ENCODE data around the gene CCL22. TPM values are rescaled to one million over a fixed set of nuclear protein-coding genes. Genes with fewer than 3 reads are reported as not detected.

The CCL22 gene
- total and polyA plus RNA-seq, 3 donors from 2014 or later = 0.65 TPM; not detected in 2

DNA sequence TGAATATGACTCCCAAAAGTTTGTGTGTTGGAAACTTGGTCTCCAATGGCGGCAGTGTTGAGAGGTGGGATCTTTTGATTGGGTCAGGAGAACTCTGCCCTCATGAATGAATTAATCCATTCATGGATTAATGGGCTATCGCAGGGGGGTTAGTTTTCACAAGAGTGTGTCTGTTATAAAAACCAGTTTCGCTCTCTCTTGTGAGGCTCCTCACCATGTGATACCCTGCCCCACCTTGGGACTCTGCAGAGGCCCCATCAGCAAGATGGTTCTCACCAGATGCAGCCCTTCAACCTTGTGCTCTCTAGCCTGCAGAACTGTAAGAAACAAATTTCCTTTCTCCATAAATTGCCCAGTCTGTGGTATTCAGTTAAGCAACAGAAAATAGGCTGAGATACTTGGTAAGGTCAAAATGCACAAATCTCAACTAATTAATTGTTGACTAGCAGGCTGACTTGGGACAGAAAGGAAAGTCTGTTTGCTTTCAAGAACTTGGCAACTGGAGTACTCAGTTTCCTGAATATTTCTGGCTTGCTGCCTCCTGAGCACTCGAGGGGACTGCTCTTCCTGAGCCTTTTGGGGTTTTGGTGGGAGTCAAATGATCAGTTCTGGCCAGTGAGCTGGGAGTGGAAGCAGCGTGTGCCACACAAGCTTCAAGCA, 32.2 kb downstream of the CCL22 start:
- intact Hi-C loops (cut with DNase I; ENCODE audit: low total_unique reads) = no loop called here
- Histone ChIP-seq H3K4me3 (no peak overlapping the region), H3K36me3 (ENCODE audit: low read depth, missing control alignments) (no peaks in the 10 kb centered on the region), H3K9me3 (no peaks in the 10 kb centered on the region), H3K27ac (no peak overlapping the region), H3K27me3 (no peaks in the 10 kb centered on the region), H3K4me1 (peaks cover 13% of the 10 kb centered on the region)
- 68 to 72% methylated on average over 5 of the region's 5 CpGs for WGBS, 2 donors
- TF ChIP-seq, protein P1, sequence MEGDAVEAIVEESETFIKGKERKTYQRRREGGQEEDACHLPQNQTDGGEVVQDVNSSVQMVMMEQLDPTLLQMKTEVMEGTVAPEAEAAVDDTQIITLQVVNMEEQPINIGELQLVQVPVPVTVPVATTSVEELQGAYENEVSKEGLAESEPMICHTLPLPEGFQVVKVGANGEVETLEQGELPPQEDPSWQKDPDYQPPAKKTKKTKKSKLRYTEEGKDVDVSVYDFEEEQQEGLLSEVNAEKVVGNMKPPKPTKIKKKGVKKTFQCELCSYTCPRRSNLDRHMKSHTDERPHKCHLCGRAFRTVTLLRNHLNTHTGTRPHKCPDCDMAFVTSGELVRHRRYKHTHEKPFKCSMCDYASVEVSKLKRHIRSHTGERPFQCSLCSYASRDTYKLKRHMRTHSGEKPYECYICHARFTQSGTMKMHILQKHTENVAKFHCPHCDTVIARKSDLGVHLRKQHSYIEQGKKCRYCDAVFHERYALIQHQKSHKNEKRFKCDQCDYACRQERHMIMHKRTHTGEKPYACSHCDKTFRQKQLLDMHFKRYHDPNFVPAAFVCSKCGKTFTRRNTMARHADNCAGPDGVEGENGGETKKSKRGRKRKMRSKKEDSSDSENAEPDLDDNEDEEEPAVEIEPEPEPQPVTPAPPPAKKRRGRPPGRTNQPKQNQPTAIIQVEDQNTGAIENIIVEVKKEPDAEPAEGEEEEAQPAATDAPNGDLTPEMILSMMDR (IDR thresholded peaks at IDR 0.05) = no peak
- TF ChIP-seq POLR2A (IDR thresholded peaks at IDR 0.05) = no peak
- DNase-seq = no peak

DNA sequence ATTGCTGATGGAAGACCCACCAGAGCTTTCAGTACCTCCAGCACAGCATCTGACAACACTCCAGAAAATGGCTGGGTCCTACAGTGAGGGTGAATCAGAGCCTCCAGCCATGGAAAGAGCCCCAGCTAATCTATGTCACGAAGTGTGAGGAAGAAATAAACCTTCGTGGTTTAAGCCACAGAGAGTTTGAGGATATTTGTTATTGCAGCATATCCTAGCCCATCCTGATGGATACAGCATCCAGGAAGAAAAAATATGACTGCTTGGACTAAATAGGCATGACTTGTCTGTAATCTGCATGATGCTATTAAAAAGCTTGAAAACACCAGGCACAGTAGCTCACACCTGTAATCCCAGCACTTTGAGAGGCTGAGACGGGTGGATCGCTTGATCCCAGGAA, 32.7 kb downstream of the CCL22 start:
- 83 to 92% methylated on average over 4 of the region's 4 CpGs for WGBS, 2 donors

DNA sequence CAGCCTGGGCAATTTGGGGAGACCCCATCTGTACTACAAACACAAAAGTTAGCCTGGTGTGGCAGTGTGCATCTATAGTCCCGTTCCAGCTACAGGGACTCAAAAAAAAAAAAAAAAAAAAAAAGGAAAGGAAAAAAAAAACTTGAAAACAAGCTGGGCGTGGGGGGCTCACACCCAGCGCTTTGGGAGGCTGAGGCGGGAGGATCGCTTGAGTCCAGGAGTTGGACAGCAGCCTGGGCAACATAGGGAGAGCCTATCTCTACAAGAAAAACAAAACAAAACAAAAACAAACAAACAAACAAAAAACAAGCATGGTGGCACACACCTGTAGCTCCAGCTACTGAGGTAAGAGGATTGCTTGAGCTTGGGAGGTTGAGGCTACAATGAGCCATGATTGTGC, 33.1 kb downstream of the CCL22 start:
- 84 to 96% methylated on average over 5 of the region's 5 CpGs for WGBS, 2 donors
- no peak overlapping the region for H3K4me3 ChIP-seq
- DNase-seq = no peak
- TF ChIP-seq, protein P1 (IDR thresholded peaks at IDR 0.05) = no peak
- TF ChIP-seq POLR2A (IDR thresholded peaks at IDR 0.05) = no peak
- peaks cover 7% of the 10 kb centered on the region for H3K4me1 ChIP-seq
- no peaks in the 10 kb centered on the region for H3K9me3 ChIP-seq
- no peaks in the 10 kb centered on the region for H3K36me3 ChIP-seq (ENCODE audit: low read depth, missing control alignments)
- no peaks in the 10 kb centered on the region for H3K27me3 ChIP-seq
- no peak overlapping the region for H3K27ac ChIP-seq
- intact Hi-C loops (cut with DNase I; ENCODE audit: low total_unique reads) = no loop called here

More for the DNA sequence above, 32.7 kb downstream of the CCL22 start:
- Histone ChIP-seq H3K36me3 (ENCODE audit: low read depth, missing control alignments) (no peaks in the 10 kb centered on the region), H3K27ac (no peak overlapping the region), H3K4me1 (peaks cover 11% of the 10 kb centered on the region), H3K27me3 (no peaks in the 10 kb centered on the region), H3K9me3 (no peaks in the 10 kb centered on the region), H3K4me3 (no peak overlapping the region)
- DNase-seq = no peak
- intact Hi-C loops (cut with DNase I; ENCODE audit: low total_unique reads) = no loop called here
- TF ChIP-seq, protein P1 (IDR thresholded peaks at IDR 0.05) = no peak

DNA sequence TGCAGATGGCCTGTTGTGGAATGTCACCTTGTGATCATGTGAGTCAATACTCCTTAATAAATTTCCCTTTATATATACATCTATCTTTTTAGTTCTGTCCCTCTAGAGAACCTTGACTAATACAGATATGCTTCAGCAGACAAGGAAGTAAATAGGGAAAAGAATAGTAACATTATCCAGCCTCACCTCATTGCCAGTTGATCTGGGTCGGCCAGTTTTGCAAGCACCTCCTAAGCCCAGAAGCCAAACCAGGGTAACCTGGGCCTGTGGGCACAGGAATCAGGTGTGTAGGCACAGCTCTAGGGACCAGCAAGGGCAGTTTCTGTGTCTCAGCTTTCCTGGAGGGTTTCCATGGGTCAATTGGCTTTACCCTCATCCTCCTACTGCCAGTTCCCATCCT, 34.1 kb downstream of the CCL22 start:
- TF ChIP-seq, protein P1 (IDR thresholded peaks at IDR 0.05) = no peak
- TF ChIP-seq POLR2A (IDR thresholded peaks at IDR 0.05) = no peak
- Histone ChIP-seq H3K36me3 (ENCODE audit: low read depth, missing control alignments) (no peaks in the 10 kb centered on the region), H3K9me3 (no peaks in the 10 kb centered on the region), H3K4me3 (no peak overlapping the region), H3K27me3 (no peaks in the 10 kb centered on the region), H3K27ac (no peak overlapping the region), H3K4me1 (no peaks in the 10 kb centered on the region)
- no peak for DNase-seq
- intact Hi-C loops (cut with DNase I; ENCODE audit: low total_unique reads) = no loop called here
- WGBS, 2 donors = 83 to 87% methylated on average over 1 of the region's 1 CpG

DNA sequence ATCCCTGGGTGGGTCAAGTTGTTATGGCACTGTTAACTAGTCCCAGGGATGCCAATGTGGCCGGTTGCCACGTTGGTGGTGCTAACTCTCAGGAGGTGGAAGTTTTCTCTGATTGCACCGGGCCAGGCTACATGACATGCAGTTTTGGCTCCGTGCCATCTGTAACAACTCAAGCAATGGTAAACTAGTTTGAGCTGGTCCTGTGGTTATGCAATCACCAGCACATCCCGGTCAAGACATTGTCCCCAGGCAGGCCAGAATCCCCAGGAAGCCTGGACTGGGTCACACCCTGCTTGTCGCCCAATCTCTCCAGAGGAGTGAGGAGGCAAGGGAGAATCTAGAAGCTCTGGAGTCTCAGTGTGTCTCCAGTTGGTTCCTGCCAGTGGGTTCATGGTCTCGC, 35.9 kb downstream of the CCL22 start:
- Histone ChIP-seq H3K36me3 (ENCODE audit: low read depth, missing control alignments) (no peaks in the 10 kb centered on the region), H3K4me3 (no peak overlapping the region), H3K27ac (no peak overlapping the region), H3K4me1 (no peaks in the 10 kb centered on the region), H3K9me3 (no peaks in the 10 kb centered on the region), H3K27me3 (no peaks in the 10 kb centered on the region)
- intact Hi-C loops (cut with DNase I; ENCODE audit: low total_unique reads) = no loop called here
- DNase-seq = no peak
- WGBS, 2 donors = 73 to 100% methylated on average over 3 to 7 of the region's 7 CpGs
- TF ChIP-seq, protein P1 (IDR thresholded peaks at IDR 0.05) = no peak
- TF ChIP-seq POLR2A (IDR thresholded peaks at IDR 0.05) = no peak

All from testis (tissue), 3 donors.